ENCODE data around the gene LPXN.

DNA sequence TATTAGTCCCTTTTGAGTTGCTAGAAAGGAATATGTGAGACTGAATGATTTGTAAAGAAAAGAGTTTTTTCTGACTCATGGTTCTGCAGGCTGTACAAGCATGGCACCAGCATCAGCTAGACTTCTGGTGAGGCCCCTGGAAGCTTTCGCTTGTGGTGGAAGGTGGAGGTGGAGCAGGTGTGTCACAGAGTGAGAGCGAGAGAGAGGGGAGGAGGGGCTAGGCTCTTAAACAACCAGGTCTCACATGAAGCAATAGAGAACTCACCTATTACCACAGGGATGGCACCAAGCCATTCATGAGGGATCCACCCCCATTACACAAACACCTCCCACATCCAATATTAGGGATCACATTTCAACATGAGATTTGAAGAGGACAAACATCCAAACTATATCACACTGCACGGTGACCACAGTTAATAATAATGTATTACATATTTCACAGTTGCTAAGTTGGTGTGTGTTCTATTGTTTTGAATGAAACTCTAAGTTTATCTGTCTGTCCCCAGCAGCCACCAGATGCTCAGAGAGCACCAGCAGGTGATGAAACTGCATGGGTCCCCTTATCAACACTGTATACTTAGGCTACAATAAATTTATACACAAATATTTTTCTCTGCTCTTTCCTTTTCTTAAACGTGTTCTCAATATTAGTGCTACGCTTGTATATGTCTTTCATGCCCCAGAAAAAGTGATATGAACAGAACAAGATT lies 17.3 kb upstream of the LPXN start:
- TF ChIP-seq, protein P1, sequence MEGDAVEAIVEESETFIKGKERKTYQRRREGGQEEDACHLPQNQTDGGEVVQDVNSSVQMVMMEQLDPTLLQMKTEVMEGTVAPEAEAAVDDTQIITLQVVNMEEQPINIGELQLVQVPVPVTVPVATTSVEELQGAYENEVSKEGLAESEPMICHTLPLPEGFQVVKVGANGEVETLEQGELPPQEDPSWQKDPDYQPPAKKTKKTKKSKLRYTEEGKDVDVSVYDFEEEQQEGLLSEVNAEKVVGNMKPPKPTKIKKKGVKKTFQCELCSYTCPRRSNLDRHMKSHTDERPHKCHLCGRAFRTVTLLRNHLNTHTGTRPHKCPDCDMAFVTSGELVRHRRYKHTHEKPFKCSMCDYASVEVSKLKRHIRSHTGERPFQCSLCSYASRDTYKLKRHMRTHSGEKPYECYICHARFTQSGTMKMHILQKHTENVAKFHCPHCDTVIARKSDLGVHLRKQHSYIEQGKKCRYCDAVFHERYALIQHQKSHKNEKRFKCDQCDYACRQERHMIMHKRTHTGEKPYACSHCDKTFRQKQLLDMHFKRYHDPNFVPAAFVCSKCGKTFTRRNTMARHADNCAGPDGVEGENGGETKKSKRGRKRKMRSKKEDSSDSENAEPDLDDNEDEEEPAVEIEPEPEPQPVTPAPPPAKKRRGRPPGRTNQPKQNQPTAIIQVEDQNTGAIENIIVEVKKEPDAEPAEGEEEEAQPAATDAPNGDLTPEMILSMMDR (conservative IDR thresholded peaks at IDR 0.05; ENCODE audit: low read length): no peak
- TF ChIP-seq EZH2phosphoT487 (IDR thresholded peaks at IDR 0.05; ENCODE audit: borderline replicate concordance): no peak
